NB4 (cell line): ENCODE measurements around the gene ACBD6.

Experiments used
- DNase-seq: peaks from one replicate; pipeline ENCODE4 v3.0.0; 2010; ENCODE audit warnings: low read depth
- H3K4me3 ChIP-seq: one replicate; pipeline ENCODE4 v1.5.1; 2011; ENCODE audit warnings: mild to moderate bottlenecking, low read depth, low read length, moderate library complexity
- CTCF ChIP-seq: IDR thresholded peaks from one replicate; pipeline ENCODE4 v1.5.1; 2012; ENCODE audit warnings: low read depth, low read length
- MAX ChIP-seq: IDR thresholded peaks from 2 replicates; pipeline ENCODE4 v1.6.1; 2011; ENCODE audit warnings: low read depth, low read length
- MYC ChIP-seq: IDR thresholded peaks from 2 replicates; pipeline ENCODE4 v1.6.1; 2011; ENCODE audit warnings: low read depth, low read length
- POLR2A ChIP-seq: IDR thresholded peaks from 2 replicates; pipeline ENCODE4 v1.6.1; 2011; ENCODE audit warnings: mild to moderate bottlenecking; ENCODE audit not compliant: insufficient read length; ENCODE audit errors: extremely low read depth

ACBD6 gene

GRCh38 chr1:180444522-180444921 lies 57.9 kb downstream of the ACBD6 start:
- TF ChIP-seq POLR2A (no peak), MYC (no peak), CTCF (no peak), MAX (no peak)
- no peak overlapping the region for H3K4me3 ChIP-seq
- DNase-seq: no peak

GRCh38 chr1:180440335-180440734 lies 62.0 kb downstream of the ACBD6 start:
- DNase-seq: no peak
- H3K4me3 ChIP-seq: no peak overlapping the region
- no peak for TF ChIP-seq MAX
- TF ChIP-seq CTCF: no peak
- TF ChIP-seq POLR2A: no peak
- no peak for TF ChIP-seq MYC

- no peak for DNase-seq
- no peak overlapping the region for H3K4me3 ChIP-seq
- TF ChIP-seq POLR2A (no peak), MYC (no peak), CTCF (no peak), MAX (no peak)
These were observed 66.8 kb downstream of the ACBD6 start for GRCh38 chr1:180435566-180435965.

GRCh38 chr1:180433873-180434272 lies 68.5 kb downstream of the ACBD6 start:
- TF ChIP-seq POLR2A: no peak
- no peak for TF ChIP-seq MAX
- TF ChIP-seq MYC: no peak
- no peak for TF ChIP-seq CTCF
- no peak for DNase-seq
- H3K4me3 ChIP-seq: no peak overlapping the region

GRCh38 chr1:180431683-180432082 lies 70.7 kb downstream of the ACBD6 start:
- no peak for TF ChIP-seq MAX
- no peak for TF ChIP-seq POLR2A
- TF ChIP-seq CTCF: no peak
- no peak for TF ChIP-seq MYC
- DNase-seq: no peak
- no peak overlapping the region for H3K4me3 ChIP-seq
